Stimulated activated CD8-positive, alpha-beta memory T cell treated with anti-CD3 and anti-CD28 coated beads, Interleukin-4, amount 100 ng/mL, for 4 hours (primary cell): ENCODE measurements around the gene CIP2A.

Experiments used
- DNase-seq, 2 donors: peaks; one replicate each; pipeline ENCODE4 v3.0.0-alpha.2; 2020; ENCODE audit warnings: low read depth in 2 of 2, low spot score in 1 of 2

The CIP2A gene

GRCh38 chr3:108564564-108564963 lies 24.7 kb downstream of the CIP2A start:
- DNase-seq: no peak

GRCh38 chr3:108562565-108562964 lies 26.7 kb downstream of the CIP2A start:
- no peak for DNase-seq

- no peak for DNase-seq
Measured at GRCh38 chr3:108555966-108556581, 33.2 kb downstream of the CIP2A start.

GRCh38 chr3:108554913-108555571 lies 34.2 kb downstream of the CIP2A start:
- no peak for DNase-seq

- DNase-seq: no peak
Measured at GRCh38 chr3:108554229-108554628, 35.0 kb downstream of the CIP2A start.

GRCh38 chr3:108552267-108553159 lies 36.7 kb downstream of the CIP2A start:
- no peak for DNase-seq

GRCh38 chr3:108548886-108549285 lies 40.4 kb downstream of the CIP2A start:
- DNase-seq: no peak

- no peak for DNase-seq
Measured at GRCh38 chr3:108548304-108548703, 40.9 kb downstream of the CIP2A start.

GRCh38 chr3:108546692-108547091 lies 42.5 kb downstream of the CIP2A start:
- no peak for DNase-seq

GRCh38 chr3:108546247-108546646 lies 43.0 kb downstream of the CIP2A start:
- no peak for DNase-seq

- DNase-seq: no peak
Measured at GRCh38 chr3:108538083-108538482, 51.2 kb downstream of the CIP2A start.

- no peak for DNase-seq
Measured at GRCh38 chr3:108528459-108529252, 60.6 kb downstream of the CIP2A start.

GRCh38 chr3:108527817-108528216 lies 61.4 kb downstream of the CIP2A start:
- DNase-seq: no peak

GRCh38 chr3:108527109-108527508 lies 62.1 kb downstream of the CIP2A start:
- DNase-seq: no peak

- DNase-seq: no peak
Measured at GRCh38 chr3:108525971-108526370, 63.3 kb downstream of the CIP2A start.

- no peak for DNase-seq
Measured at GRCh38 chr3:108525256-108525655, 64.0 kb downstream of the CIP2A start.

- DNase-seq: no peak
Measured at GRCh38 chr3:108524537-108524936, 64.7 kb downstream of the CIP2A start.

- no peak for DNase-seq
Measured at GRCh38 chr3:108518895-108519294, 70.3 kb downstream of the CIP2A start.

GRCh38 chr3:108516881-108517280 lies 72.4 kb downstream of the CIP2A start:
- no peak for DNase-seq

GRCh38 chr3:108513961-108514360 lies 75.3 kb downstream of the CIP2A start:
- DNase-seq: no peak

- no peak for DNase-seq
Measured at GRCh38 chr3:108512671-108513070, 76.6 kb downstream of the CIP2A start.
